Lower leg skin (tissue), 4 donors: ENCODE data around the gene HOXC10. TPM values are rescaled to one million over a fixed set of nuclear protein-coding genes. Genes with fewer than 3 reads are reported as not detected.

ENCODE experiments used
- DNase-seq, 2 donors: peaks; one replicate each; pipeline ENCODE4 v3.0.0-alpha.2; 2019; ENCODE audit warnings: low spot score in 2 of 2
- H3K4me3 ChIP-seq: fragments of 200-600 bp; sonication (generic); 2 replicates; pipeline ENCODE4 v1.5.1; 2017; ENCODE audit warnings: mild to moderate bottlenecking, low read depth; ENCODE audit not compliant: poor library complexity, severe bottlenecking
- CTCF ChIP-seq, 3 donors: fragments of 450-650 bp; IDR thresholded peaks; one replicate each; pipeline ENCODE4 v1.5.1; 2016; ENCODE audit warnings: antibody characterized with exemption in 3 of 3, mild to moderate bottlenecking in 3 of 3, moderate library complexity in 2 of 3
- POLR2A ChIP-seq, 2 donors: fragments of 450-650 bp; IDR thresholded peaks; one replicate each; pipeline ENCODE4 v1.6.1; 2016 to 2017; ENCODE audit warnings: antibody characterized with exemption in 2 of 2, mild to moderate bottlenecking in 1 of 2, moderate library complexity in 1 of 2
- WGBS, 2 donors: methylation state at CpG; one replicate each; pipeline ENCODE4 v1.1.5; 2018; 5-methylcytosine and 5-hydroxymethylcytosine counted together
- intact Hi-C: fragments of 100-400 bp; cut with DNase I; formaldehyde crosslinking; loops from one replicate; pipeline ENCODE4 v1.15.0; 2023; ENCODE audit warnings: low total_unique reads
- total RNA-seq, 4 donors: library from RNA; depleted of rRNA; stranded (reverse); fragments of >200 nt; gene quantifications; one replicate each; pipeline ENCODE4 v1.1.0, GENCODE V29; 2016

Gene HOXC10
- total RNA-seq, 4 donors from 2014 or later: 14.2 to 35.9 (median 23.4) TPM

DNA sequence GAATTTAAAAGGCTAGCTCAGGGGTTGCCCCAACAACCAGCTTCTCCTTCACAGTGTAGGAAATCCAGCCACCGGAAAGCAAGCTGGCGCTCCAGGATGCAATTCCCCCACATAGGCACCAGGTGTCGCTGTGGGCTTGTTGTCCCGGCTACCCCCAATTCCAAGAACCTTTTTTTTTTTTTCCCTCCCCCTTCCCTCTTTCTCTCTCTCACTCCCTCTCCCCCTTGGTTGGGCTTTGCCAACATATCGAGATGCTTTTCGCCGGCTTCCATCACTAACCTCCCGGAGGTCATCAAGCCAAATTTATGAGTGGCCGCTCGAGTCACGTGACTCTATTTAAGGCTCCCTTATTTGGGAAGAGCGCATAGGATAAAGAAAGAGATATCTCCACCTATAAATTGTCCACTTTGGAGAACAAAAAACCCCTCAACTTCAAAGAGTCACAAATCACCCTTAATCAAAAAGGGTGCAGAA lies 47.7 kb downstream of the HOXC10 start, which contains the start of gene HOXC5:
HOXC5 (plus strand) TSS at position 424 of the 474 bp plus-strand sequence. CDS start 73 bp downstream, outside the sequence.
- intact Hi-C loops: loop anchor here (5.0 kb wide), 1 partner anchor 160 kb away; no protein-coding TSS in a partner anchor
- DNase-seq: peak in 1 of 2 donors; percentile 97
- WGBS, 2 donors: 1% methylated on average over 12 of the region's 12 CpGs
- H3K4me3 ChIP-seq: no peak within 1 kb of the TSS
- peak in 1 of 3 donors; percentile 88 for TF ChIP-seq CTCF (IDR thresholded peaks at IDR 0.05)
- no peak for TF ChIP-seq POLR2A (IDR thresholded peaks at IDR 0.05)

- TF ChIP-seq CTCF (IDR thresholded peaks at IDR 0.05): no peak
- intact Hi-C loops: loop anchor here (5.0 kb wide), 1 partner anchor 159 kb away; no protein-coding TSS in a partner anchor
- DNase-seq: no peak
- no peak overlapping the region for H3K4me3 ChIP-seq
- WGBS, 2 donors: 1% methylated on average over 55 to 58 of the region's 61 CpGs
These were observed 48.4 kb downstream of the HOXC10 start for GRCh38 chr12:54033106-54033979.

GRCh38 chr12:54033980-54034784 lies 49.2 kb downstream of the HOXC10 start:
- intact Hi-C loops: loop anchor here (5.0 kb wide), 1 partner anchor 158 kb away; no protein-coding TSS in a partner anchor
- TF ChIP-seq CTCF (IDR thresholded peaks at IDR 0.05): no peak
- no peak for TF ChIP-seq POLR2A (IDR thresholded peaks at IDR 0.05)
- WGBS, 2 donors: 25 to 29% methylated on average over 32 to 54 of the region's 57 CpGs
- no peak overlapping the region for H3K4me3 ChIP-seq
- no peak for DNase-seq

GRCh38 chr12:54034785-54035310 lies 49.9 kb downstream of the HOXC10 start:
- WGBS, 2 donors: 62 to 82% methylated on average over 22 of the region's 22 CpGs
- no peak for DNase-seq
- intact Hi-C loops: loop anchor here (5.0 kb wide), 1 partner anchor 157 kb away; no protein-coding TSS in a partner anchor
- TF ChIP-seq CTCF (IDR thresholded peaks at IDR 0.05): no peak
- no peak for TF ChIP-seq POLR2A (IDR thresholded peaks at IDR 0.05)
- no peak overlapping the region for H3K4me3 ChIP-seq

GRCh38 chr12:54035568-54036264 lies 50.8 kb downstream of the HOXC10 start:
- DNase-seq: no peak
- H3K4me3 ChIP-seq: no peak overlapping the region
- TF ChIP-seq CTCF (IDR thresholded peaks at IDR 0.05) (no peak), POLR2A (IDR thresholded peaks at IDR 0.05) (no peak)
- 54 to 61% methylated on average over 6 of the region's 6 CpGs for WGBS, 2 donors
- intact Hi-C loops: no loop called here
